NCI-H1417 (cell line): ENCODE data around the gene SIGLEC9.
A peak's percentile ranks its signal among the peaks of the same experiment; 100 is the strongest.

Experiments used
- DNase-seq, 3 experiments: peaks; one replicate each; lab custom pipeline; 2025; lab: John Stamatoyannopoulos, UW

SIGLEC9 gene

DNA sequence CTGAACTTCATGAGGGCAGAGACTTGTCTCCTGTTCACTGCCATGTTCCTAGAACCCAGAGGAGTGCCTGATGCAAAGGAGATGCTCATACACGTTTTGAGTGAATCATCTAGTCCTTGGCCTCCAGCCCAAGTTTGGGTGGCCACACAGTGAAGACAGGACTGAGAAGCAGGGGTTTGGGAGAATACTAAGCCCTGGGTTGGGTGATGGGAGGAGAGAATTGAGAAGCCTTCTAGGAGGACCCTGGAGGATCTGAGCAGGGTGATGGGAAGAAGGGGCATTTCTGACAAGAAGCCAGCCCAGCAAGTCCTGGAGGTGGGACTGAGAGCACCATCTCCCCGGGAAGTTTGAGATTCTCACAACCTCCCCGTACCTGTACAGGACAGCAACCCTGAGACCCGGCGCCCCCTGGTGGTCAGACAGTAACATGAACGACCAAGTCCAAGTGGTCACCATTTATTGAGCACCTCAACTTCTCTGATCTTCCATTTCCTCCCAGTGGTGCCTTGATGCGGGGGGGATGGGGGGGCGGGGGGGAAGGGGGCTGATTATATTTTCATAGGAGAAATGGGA lies 27.5 kb upstream of the SIGLEC9 start:
- peak; percentile 6 to 59 (median 48) for DNase-seq

DNA sequence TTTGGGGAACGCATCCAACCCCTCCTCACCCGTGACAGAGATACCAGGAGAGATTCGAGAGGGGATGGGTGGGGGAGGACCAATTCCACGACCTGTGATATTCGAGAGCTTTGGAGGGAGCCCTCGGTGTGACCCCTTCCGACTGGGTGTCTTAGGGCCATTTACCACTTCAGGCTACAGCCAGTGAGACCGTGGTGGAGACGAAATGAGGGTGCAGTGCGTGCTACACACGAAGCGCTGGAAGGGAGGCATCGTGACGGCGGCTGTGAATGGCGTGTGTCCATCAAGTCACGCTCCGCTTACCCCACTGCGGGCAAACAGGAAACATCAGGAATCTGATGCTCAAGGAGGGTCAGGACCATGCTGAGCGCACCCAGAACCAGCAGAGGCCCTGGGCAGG lies 26.9 kb upstream of the SIGLEC9 start:
- DNase-seq = no peak

- DNase-seq = no peak
These were observed 26.2 kb upstream of the SIGLEC9 start for GRCh38 chr19:51098365-51099046.

DNA sequence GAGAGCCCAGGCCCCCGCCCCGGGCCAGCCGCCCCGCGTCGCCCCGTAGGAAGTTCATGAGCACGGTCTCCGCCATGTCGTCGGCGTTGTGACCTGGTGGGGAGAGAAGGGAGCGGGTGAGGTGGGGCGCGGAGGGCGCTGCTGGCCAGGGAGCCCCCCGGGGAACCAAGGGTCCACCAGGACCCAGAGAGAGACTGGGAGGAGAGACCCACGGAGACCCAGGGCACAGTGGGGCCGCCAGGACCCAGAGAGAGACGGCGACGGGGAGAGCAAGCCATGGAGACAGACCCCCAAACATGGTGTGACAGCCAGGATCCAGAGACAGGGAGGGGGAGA lies 25.7 kb upstream of the SIGLEC9 start:
- no peak for DNase-seq

DNA sequence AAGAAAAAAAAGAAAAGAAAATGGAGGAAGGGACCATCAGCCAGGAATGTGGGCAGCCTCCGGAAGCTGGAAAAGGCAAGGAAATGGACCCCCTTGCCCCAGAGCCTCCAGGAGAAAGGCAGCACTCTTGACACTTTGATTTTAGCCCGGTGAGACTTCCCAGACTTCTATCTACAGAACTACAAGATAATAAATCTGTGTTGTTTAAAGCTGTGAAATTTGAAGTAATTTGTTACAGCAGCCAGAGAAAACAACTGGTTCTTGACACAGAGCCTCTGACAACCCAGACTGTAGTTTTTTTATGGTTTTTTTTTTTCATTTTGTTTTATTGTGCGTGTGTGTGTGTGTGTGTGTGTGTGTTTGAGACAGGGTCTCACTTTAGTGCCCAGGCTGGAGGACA lies 24.1 kb upstream of the SIGLEC9 start:
- DNase-seq = no peak

DNA sequence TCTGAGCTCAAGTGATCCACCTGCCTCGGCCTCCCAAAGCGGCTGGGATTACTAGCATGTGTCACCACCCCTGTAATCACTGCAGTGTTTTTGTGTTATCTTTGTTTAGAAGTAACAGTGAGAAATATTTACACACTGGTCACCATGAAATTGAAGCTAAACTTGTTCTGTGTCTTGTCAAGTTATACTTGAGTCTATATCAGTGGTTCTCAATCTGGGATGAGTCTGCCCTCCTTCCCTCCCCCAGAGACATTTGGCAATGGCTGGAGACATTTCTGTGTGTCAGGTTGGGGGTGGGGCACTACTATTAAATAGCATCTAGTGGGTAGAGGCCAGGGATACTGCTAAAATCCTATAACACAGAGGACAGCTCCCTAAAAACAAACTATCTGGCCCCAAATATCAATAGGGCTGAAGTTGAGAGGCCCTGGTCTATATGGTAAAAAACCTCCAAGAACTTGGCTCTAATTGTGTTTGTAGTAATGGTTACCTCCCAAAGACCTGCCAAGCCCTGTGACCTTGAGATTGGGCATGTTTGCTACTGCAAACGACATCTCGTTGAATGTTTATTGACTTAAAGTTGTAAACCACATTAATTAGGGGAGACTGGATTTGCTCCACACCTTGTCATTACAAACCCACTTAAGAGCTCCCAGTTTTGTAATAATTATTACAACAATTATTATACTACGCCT lies 23.4 kb upstream of the SIGLEC9 start:
- DNase-seq = peak in 2 of 3 experiments; percentile 3 to 14

DNA sequence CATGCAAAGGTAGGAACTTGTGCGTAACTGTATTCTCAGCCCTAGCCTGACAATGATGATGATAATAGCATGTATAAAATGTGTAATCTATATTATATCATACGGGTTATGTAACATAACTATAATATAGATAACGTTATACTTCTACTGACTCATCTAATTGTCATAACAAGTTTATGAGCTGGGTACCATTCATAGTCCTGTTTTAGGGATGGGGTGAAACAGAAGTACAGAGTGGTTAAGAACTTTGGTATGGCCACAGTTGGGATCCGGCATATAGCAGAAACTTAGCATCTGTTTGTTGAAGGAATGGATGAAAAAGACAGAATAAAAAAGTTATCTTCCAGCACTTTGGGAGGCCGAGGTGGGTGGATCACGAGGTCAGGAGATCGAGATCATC lies 21.7 kb upstream of the SIGLEC9 start:
- DNase-seq = no peak

- DNase-seq = no peak
These were observed 20.8 kb upstream of the SIGLEC9 start for GRCh38 chr19:51103926-51104341.

DNA sequence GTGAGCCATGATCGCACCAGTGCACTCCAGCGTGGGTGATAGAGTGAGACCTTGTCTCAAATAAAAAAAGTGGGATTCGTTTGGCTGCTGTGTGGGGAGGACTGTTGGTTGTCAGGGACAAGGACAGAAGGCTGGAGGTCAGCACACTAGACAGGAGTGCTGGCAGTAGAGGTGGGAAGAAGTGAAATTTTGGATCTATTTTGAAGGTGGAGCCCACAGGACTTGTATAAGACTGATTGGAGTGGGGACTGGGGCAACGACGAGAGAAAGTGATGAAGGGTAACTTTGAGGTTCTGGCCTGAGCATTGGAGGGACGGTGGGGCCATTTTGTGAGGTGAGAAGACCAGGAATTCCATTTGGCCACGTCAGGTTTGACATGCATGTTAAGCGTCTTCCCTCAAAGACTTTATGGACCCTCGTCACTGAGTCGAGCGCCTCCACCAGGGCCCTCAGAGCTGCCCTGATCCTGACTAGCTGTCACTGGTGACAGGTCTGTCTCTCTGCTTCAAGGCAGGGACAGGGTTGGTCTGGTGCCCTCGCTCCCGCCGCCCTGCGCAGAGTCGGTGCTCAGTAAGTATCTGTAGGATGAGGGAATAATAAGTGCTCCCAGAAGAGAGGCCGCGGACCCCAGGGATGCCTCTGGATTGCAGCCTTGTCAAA lies 17.2 kb upstream of the SIGLEC9 start:
- peak in 1 of 3 experiments; percentile 36 for DNase-seq

DNA sequence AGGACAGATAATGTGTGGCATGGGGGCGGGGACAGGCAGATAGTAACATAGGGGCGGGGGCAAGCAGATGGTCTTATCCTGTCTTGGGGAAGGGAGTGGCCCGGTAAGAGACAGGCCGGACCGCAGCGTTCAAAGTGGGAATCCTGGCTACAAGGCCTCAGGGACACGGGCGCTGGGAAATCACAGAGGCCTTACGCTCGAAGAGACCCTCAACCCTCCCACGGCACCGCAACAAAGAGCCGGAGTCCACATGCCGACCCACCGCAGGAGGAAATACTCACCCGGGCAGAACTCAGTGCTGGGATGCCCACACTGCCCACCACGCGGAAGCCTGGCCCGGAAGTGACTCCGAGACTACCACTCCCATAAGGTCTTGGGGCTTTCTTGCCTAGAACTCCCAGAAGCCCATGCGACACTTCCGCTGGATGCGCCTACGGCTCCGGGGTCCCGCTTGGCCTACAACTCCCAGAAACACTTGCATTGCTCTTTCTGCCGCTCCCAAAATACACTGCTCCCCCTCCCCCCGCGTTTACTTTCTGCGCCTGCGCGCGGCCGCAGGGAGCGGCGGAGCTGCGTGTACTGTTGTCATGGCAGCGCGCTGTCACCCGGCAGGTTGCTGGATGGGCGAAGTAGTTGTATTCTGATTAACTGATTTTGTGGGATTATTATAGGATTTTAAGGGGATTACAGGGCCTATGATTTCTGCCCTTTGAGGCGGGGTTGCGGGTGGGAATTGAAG lies 16.5 kb upstream of the SIGLEC9 start, which contains the start of gene CTU1:
TSS of gene CTU1 (minus strand) at position 344 of the 739 bp plus-strand sequence. CDS start 3,840 bp downstream, outside the sequence.
- DNase-seq = peak; percentile 95 to 99 (median 99)

DNA sequence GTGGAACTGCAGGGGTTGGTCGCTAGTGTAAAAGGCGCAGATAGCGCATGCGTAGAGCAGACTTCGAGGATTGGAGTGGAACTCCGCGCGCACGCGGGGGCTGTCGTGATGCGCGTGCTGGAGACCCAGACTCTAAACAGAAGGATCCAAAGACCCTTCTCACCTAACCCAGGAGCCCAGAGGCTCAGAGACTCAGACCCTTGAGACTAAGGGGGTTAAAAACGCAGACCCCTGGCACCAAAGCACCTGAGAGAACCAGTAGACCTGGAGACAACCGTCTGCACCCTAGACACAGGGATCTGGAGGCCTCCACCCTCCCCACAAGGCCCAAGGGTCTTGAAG lies 15.9 kb upstream of the SIGLEC9 start:
- DNase-seq = peak in 1 of 3 experiments; percentile 89

DNA sequence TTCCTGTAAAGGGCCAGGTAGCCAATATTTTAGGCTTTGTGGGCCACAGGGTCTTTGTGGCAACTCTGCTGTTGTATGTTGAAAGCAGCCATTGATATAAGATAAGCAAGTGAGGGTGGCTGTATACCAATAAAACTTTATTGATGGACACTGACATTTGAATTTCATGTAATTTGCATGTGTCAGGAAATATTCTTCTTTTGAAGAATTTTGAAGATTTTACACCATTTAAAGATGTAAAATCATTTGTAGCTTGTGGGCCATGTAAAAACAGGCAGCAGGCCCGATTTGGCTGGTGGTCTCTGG lies 14.1 kb upstream of the SIGLEC9 start:
- DNase-seq = no peak

DNA sequence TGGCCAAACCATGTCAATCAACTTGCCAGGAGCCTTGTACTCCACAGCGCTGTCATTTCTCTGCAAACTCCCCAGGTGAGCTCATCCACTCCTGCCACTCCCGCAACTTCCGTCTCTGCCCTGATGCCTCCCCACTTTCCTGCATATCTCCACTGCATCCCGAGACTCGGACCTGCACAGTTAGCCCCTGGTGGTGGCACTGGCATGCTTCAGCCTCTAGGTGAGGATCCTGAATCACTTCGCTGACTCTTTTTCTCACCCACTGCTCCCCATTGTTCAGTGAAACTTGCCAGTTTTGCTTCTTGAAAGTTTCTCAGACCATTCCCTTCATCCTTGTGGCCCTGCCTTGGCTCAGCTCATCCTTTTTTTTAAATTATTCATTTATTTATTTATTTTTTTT lies 13.1 kb upstream of the SIGLEC9 start:
- DNase-seq = peak in 1 of 3 experiments; percentile 2

GRCh38 chr19:51114087-51114729 lies 10.5 kb upstream of the SIGLEC9 start:
- DNase-seq = no peak

DNA sequence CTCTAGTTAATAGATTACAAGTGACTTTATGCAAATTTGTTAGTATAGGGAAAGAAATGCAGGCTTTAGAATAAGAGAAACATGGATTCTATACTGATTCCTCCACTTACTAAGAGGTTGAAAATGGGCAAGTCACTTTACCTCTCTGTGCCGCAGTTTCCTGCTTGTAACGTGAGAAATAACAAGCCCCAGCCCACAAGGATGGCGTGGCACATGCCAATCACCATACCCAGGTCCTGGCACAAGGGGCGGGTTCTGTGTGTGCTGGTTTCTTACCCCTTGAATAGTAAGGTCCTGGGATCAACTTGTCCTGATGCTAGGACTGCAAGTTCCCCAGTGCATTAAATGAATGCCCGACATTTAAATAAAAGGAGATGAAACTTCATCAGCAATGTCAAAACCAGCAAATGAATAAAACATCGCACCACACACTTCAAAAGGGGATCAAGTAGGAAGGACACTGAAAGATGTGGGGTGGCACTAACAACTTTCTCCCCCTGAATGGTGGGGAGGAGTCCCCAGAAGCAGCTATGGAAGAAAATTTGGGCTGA lies 7.9 kb upstream of the SIGLEC9 start:
- DNase-seq = no peak

DNA sequence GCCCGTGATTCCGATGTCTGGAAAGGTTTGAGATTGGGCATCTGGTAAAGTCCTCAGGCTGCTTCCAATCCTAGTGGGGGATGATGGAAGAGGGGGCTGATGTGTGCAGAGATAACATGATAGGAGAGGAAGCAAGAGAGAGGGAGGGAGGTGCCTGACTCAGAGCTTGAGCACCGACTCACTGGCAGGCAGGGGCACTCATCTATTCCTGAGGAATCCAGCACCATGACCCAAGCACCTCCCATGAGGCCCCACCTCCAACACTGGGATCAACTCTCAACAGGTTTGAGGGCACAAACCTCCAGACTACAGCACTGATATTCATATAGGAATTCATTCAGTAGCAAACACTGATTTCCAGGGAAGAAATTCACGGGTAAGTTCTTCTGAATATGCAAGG lies 5.6 kb upstream of the SIGLEC9 start:
- no peak for DNase-seq

DNA sequence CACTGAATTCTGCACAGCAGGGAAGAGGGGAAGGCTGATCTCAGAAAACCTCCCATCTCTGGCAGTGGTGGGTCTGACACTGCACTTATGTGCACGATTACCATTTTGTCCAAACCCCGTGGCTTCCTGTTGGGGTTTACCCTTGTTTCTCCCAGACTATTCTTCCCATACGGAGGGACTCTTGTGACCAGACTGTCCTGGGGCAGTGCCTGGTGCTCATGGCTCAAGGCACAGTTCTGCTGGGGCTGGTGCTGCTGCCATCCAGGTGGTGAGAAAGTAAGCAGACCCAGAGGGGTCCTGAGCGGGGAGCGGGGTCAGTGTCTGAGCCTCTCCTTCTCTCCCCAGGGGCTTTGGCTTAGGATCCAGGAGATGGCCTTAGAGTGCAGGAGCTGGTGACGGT lies 5.1 kb upstream of the SIGLEC9 start:
- DNase-seq = no peak

DNA sequence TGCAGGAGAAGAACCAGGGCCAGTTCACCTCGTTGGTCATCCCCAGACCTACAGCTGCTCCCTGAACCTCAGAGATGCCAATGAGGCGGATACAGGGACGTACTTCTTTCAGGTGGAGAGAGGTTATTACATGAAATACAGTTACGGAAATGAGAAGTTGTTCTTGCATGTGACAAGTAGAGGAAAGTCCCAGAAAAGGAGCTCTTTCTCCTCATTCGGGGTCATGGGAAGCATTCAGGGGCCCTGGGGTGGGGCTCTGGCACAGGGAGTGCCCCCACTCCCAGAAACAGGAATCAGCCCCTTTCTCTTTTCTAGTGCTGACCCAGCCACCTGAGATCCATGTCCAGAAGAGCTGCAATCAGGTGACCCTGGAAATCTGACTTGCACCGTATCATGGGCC lies 4.5 kb upstream of the SIGLEC9 start:
- no peak for DNase-seq

GRCh38 chr19:51121257-51121656 lies 3.4 kb upstream of the SIGLEC9 start:
- DNase-seq = no peak

- no peak for DNase-seq
These were observed 2.4 kb upstream of the SIGLEC9 start for GRCh38 chr19:51122112-51122981.

DNA sequence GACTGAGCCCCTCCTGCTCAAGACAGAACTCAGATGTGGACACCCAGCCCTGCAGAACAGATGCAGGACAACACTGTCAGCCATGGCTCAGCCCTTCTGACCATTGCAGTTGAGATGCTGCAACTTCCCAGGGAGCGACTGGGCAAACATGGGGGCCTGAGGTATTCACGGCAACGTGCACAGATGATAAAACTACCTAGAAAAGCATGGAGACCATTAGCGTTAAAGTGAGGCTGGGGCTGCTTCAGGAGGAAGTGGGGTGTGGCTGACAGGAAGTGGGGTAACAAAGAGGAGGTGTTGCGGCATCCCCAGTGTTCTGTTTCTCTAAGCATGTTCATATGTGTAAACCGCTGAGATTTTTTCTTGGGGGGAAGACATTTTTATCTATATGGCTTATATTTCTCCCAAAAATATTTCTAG lies 1.3 kb upstream of the SIGLEC9 start:
- no peak for DNase-seq
